NCI-H1105 treated with DMSO at 0.1 percent for 48 hours (cell line): ENCODE results near the gene MMD2.
"Not testable (repeated sequence)": the region's sequence is repeated elsewhere in the genome, so short reads cannot be mapped to it uniquely, and the experiment has no call there.

ENCODE experiments used
- DNase-seq: peaks from one replicate; lab custom pipeline; 2025; lab: John Stamatoyannopoulos, UW

MMD2 gene, protein sequence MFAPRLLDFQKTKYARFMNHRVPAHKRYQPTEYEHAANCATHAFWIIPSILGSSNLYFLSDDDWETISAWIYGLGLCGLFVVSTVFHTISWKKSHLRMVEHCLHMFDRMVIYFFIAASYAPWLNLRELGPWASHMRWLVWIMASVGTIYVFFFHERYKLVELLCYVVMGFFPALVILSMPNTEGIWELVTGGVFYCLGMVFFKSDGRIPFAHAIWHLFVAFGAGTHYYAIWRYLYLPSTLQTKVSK

GRCh38 chr7:4958477-4959301 lies at the start of gene MMD2:
Gene MMD2 (minus strand): TSS chr7:4959187. CDS start chr7:4959017, 170 bp downstream.
- DNase-seq, result peak; percentile 50

GRCh38 chr7:5005066-5005465 lies 46.1 kb upstream of the MMD2 start:
- DNase-seq, result no peak

DNA sequence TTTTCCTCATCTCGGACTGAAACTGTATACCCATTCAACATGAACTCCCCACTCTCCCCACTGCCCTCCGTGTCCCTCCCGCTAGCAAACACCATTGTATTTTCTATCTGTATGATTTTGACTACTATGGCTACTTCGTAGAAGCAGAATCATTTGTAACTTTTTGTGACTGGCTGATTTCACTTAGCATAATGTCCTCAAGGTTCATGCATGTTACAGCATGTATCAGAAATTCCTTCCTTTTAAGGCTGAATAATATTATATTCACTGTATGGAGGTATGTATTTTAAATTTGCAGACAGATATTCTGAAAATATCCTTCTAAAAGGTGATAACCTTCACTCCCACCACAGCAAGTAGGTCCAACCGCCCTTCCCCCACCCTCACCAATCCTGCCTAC lies 42.9 kb upstream of the MMD2 start:
- DNase-seq, result no peak

DNA sequence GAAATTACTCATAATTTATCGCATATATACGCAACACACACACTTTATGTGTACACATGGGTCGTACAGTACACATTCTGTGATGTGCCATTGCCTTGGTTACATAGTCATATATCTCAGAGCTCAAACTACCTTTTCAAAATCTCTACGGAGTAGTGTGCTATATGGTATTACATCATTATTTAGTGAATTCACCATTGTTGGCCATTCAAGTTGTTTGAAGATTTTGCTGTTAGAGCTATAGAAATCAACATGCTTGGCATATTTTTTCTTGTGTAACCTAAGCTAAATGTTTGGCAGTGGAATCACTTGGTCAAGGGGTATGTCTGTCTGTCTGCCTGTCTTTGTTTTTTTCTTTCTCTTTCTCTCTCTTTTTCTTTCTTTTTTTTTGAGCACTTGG lies 42.0 kb upstream of the MMD2 start:
- DNase-seq, result no peak

DNA sequence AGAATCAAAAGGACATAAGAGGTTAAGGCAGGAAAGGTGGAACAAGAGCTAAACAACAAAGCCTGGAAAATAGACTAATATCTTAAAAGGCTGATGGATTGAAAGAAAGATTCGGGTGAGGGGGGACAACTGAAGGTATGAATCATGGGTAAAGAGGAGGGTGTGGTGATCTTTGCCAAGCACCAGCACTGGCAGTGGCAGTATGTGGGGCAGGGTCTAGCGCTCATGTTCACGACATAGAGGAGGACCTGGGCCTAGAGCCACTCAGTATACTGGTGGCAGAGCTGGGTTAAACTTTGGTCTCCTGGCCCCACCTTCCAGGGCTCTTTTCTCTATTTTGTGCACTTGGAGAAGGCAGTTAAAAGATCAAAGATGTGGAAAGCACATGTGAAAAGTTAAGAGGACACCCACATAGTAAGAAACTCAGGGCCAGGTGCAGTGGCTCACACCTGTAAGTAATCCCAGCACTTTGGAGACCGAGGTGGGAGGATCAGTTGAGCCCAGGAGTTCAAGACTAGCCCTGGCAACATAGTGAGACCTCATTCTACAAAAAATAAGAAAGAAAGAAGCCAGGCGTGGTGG lies 40.5 kb upstream of the MMD2 start:
- DNase-seq, result no peak

- no peak for DNase-seq
Measured at GRCh38 chr7:4998910-4999309, 39.9 kb upstream of the MMD2 start.

GRCh38 chr7:4998244-4998643 lies 39.3 kb upstream of the MMD2 start:
- no peak for DNase-seq

DNA sequence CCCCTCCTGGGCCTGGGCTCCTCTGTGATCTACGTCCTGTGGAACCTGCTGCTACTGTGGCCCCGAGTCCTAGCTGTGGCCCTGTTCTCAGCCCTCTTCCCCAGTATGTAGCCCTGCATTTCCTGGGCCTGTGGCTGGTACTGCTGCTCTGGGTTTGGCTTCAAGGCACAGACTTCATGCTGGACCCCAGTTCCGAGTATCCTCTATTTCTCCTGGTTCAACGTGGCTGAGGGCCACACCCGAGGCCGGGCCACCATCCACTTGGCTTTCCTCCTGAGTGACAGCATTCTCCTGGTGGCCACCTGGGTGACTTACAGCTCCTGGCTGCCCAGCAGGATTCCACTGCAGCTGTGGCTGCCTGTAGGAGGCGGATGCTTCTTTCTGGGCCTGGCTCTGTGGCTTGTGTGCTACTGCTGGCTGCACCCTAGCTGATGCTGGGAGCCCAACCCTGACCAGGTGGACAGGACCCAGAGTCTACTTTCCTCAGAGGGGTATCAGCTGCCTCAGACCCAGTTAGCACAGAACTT lies 37.8 kb upstream of the MMD2 start:
- DNase-seq, result no peak

DNA sequence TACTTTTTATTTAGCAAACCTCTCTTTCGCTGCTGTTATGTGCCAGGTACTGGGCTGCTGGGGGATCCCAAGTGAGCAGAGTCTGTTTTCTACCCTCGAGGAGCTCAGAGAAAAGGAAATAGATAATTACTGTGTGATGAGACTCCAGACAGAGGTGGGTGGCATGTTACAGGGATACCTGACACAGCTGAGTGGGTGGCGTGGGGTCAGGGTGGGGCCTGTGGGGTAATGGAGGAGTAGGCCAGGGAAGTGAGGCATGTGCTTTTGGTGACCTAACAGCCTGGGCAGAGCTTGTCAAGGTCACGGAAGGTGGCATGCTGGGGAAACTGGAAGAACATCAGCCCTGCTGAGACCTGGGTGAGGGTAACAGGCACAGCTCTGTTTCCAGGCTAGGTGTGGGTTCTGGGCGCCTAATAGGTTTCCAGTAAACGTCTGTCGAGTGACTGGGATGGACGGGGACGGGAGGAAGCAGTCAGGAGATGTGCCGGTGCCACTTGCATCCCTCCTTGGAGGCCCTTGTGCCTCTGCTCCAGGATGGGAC lies 36.5 kb upstream of the MMD2 start:
- DNase-seq, result no peak

- DNase-seq, result no peak
Measured at GRCh38 chr7:4993471-4993870, 34.5 kb upstream of the MMD2 start.

- DNase-seq, result not testable (repeated sequence)
Measured at GRCh38 chr7:4982741-4983140, 23.8 kb upstream of the MMD2 start.

- DNase-seq, result not testable (repeated sequence)
Measured at GRCh38 chr7:4981295-4981890, 22.4 kb upstream of the MMD2 start.

GRCh38 chr7:4975626-4976025 lies 16.6 kb upstream of the MMD2 start:
- DNase-seq, result not testable (repeated sequence)

DNA sequence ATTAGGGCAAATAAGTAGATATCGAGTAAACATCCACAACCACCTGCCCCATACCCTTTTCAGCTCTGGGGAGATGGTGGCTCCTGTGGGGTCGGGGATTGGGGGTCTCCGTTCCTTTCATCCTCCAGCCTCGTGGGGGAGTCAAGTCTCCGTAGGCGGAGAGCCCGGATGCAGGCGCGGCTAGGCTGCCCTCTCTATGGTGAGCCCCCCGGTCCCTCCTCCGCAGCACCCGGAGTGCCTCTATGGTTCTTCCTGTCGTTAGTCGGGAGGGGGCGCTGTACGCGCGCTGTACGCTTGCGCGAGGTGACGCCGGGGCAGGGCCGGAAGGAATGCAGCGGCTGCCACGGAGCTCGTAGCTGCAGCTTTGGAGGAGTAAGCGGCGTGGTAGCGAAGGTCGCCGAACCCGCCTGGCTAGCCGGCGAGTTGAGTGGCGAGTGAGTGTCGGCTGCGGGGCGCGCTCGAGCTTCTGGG lies 14.8 kb upstream of the MMD2 start:
- DNase-seq, result peak; percentile 86

GRCh38 chr7:4972446-4972845 lies 13.5 kb upstream of the MMD2 start:
- DNase-seq, result not testable (repeated sequence)

DNA sequence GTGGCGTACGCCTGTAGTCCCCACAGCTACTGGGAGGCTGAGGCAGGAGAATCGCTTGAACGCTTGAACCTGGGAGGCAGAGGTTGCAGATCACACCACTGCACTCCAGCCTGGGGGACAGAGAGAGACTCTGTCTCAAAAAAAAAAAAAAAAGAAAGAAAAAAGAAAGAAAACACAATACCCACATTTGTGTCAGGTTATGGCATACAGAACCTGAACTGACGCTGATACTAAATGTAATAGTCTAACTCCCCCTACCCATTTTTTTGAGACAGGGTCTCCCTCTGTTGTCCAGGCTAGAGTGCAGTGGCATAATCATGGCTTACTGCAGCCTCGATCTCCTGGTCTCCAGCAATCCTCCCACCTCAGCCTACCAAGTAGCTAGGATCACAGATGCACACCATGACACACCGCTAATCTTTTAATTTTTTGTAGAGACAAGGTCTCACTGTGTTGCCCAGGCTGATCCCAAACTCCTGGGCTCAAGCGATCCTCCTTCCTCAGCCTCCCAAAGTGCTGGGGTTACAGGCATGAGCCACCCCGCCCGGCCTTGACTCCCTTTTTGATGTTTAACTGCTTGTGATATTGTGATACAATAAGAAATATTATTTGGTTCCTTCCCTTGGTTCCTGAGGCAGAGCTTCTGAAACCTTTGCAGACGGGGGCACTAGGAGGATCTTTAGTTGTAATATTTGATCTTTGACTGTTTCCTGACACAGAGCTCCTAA lies 6.5 kb upstream of the MMD2 start:
- DNase-seq, result no peak

DNA sequence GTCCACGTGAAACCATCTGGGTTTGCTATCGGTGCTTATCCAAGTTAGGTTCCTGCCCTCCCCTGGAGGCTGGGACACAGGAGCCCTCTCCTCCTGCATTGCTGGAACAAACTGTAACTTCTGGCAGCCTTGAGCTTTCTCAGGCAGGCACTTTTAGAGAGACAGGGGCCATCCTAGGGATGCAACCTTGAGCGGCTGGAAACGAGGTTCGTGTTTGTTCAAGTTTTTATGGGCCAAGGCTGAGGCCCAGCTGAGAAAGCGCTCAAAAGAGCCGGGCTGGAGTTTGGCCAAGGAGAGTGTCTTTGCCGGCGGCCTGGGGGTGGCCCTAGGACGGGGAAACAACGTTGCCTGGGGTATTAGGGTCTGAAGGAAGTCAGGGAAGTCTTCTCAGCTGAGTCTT lies 5.5 kb upstream of the MMD2 start:
- DNase-seq, result no peak

- DNase-seq, result no peak
Measured at GRCh38 chr7:4962872-4963775, 4.1 kb upstream of the MMD2 start.

- DNase-seq, result no peak
Measured at GRCh38 chr7:4960363-4960762, 1.4 kb upstream of the MMD2 start.

GRCh38 chr7:4959893-4960292 lies 906 bp upstream of the MMD2 start:
- DNase-seq, result no peak
